ENCODE data around the gene UXS1. TPM values are rescaled to one million over a fixed set of nuclear protein-coding genes. Genes with fewer than 3 reads are reported as not detected.

UXS1 gene
- total and polyA plus RNA-seq, 2 of the 8 experiments (the other 6 are each of a cell fraction or from before 2014, with no cell fraction given): 44.5 to 63.4 TPM

DNA sequence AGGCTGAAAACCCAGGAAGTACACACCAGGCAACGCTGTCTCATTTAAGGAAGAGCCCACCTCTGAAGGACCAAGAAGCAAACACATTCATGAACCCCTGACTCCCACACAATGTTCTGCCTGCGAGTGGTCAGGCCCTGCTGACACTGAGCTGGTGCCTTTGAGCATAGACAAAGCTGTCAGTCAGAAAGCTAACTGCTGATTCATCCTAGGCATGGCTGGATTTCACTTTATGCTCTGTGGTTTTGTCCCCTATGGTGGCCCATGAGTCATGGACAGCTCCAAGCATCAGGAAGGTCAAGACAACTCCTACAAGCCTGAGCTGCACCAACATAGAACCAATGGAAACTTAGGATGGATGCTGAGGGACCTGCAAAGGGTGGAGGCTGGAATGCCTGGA lies 78.9 kb downstream of the UXS1 start (continued):
- no peak for TF ChIP-seq GABPA (IDR thresholded peaks at IDR 0.05; ENCODE audit: borderline replicate concordance, insufficient read depth, low read length)
- TF ChIP-seq, protein P1, sequence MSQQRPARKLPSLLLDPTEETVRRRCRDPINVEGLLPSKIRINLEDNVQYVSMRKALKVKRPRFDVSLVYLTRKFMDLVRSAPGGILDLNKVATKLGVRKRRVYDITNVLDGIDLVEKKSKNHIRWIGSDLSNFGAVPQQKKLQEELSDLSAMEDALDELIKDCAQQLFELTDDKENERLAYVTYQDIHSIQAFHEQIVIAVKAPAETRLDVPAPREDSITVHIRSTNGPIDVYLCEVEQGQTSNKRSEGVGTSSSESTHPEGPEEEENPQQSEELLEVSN (IDR thresholded peaks at IDR 0.05): no peak
- TF ChIP-seq CTBP2 (IDR thresholded peaks at IDR 0.05; ENCODE audit: borderline replicate concordance, insufficient read depth, insufficient read length, low read length): no peak
- no peak for TF ChIP-seq CEBPB (IDR thresholded peaks at IDR 0.05; ENCODE audit: low read depth, low read length)
- no peak for TF ChIP-seq SP4 (IDR thresholded peaks at IDR 0.05; ENCODE audit: low read length)
- no peak for TF ChIP-seq ASH2L (IDR thresholded peaks at IDR 0.05; ENCODE audit: low read length)

All from H1 (cell line).